Adrenal gland (tissue), 5 donors: Measurements from ENCODE around the gene MCCC1.

Experiments
- POLR2A ChIP-seq, 2 donors: fragments of 450-650 bp; IDR thresholded peaks; one replicate each; pipeline ENCODE4 v1.6.1; 2017; ENCODE audit warnings: antibody characterized with exemption in 2 of 2, mild to moderate bottlenecking in 2 of 2, moderate library complexity in 1 of 2
- TF ChIP-seq, protein P1 (sequence below), 6 experiments: fragments of 450-650 bp in 4 of 6; fragments of 200-600 bp in 2 of 6; sonication (generic) in 1 of 6; IDR thresholded peaks; 1 replicate in 5 of 6; 2 replicates in 1 of 6; pipeline versions ENCODE4 v1.5.1 to v1.8.0; 2016 to 2021; ENCODE audit warnings: antibody characterized with exemption in 6 of 6, mild to moderate bottlenecking in 2 of 6, moderate library complexity in 1 of 6
- donor health status: DM: no; HTN: no; CAD: no.

- TF ChIP-seq, protein P1, sequence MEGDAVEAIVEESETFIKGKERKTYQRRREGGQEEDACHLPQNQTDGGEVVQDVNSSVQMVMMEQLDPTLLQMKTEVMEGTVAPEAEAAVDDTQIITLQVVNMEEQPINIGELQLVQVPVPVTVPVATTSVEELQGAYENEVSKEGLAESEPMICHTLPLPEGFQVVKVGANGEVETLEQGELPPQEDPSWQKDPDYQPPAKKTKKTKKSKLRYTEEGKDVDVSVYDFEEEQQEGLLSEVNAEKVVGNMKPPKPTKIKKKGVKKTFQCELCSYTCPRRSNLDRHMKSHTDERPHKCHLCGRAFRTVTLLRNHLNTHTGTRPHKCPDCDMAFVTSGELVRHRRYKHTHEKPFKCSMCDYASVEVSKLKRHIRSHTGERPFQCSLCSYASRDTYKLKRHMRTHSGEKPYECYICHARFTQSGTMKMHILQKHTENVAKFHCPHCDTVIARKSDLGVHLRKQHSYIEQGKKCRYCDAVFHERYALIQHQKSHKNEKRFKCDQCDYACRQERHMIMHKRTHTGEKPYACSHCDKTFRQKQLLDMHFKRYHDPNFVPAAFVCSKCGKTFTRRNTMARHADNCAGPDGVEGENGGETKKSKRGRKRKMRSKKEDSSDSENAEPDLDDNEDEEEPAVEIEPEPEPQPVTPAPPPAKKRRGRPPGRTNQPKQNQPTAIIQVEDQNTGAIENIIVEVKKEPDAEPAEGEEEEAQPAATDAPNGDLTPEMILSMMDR (IDR thresholded peaks at IDR 0.05): no peak
- no peak for TF ChIP-seq POLR2A (IDR thresholded peaks at IDR 0.05)
Observed at GRCh38 chr3:183046883-183047282, 52.4 kb downstream of the MCCC1 start.
